NCI-H2227 (cell line): Measurements from ENCODE around the gene MMS19.
A peak's percentile ranks its signal among the peaks of the same experiment; 100 is the strongest.
"Not testable (repeated sequence)": the region's sequence is repeated elsewhere in the genome, so short reads cannot be mapped to it uniquely, and the experiment has no call there.

Source experiments
- DNase-seq: peaks from one replicate; lab custom pipeline; 2025; ENCODE audit not compliant: unreplicated experiment; lab: John Stamatoyannopoulos, UW

The MMS19 gene

GRCh38 chr10:97506199-97506991, 8.2 kb upstream of the MMS19 start:
- no peak for DNase-seq

GRCh38 chr10:97505152-97505551, 6.9 kb upstream of the MMS19 start:
- DNase-seq: no peak

- no peak for DNase-seq
Observed at GRCh38 chr10:97503406-97503805, 5.2 kb upstream of the MMS19 start.

GRCh38 chr10:97502916-97503315, 4.7 kb upstream of the MMS19 start:
- DNase-seq: no peak

GRCh38 chr10:97500297-97500575, 2.0 kb upstream of the MMS19 start:
- no peak for DNase-seq

GRCh38 chr10:97499561-97500296, 1.5 kb upstream of the MMS19 start:
- DNase-seq: no peak

- peak; percentile 44 for DNase-seq
Observed at GRCh38 chr10:97498841-97499560, 779 bp upstream of the MMS19 start, which contains the start of gene UBTD1. TSS of gene UBTD1 (plus strand) at chr10:97498924. CDS start at chr10:97499204, 280 bp downstream.

GRCh38 chr10:97497572-97498075, 598 bp downstream of the MMS19 start:
- peak; percentile 79 for DNase-seq

- DNase-seq: no peak
Observed at GRCh38 chr10:97494863-97495506, 3.2 kb downstream of the MMS19 start.

- DNase-seq: no peak
Observed at GRCh38 chr10:97494151-97494550, 4.1 kb downstream of the MMS19 start.

GRCh38 chr10:97490592-97490991, 7.6 kb downstream of the MMS19 start:
- no peak for DNase-seq

- no peak for DNase-seq
Observed at GRCh38 chr10:97485647-97486281, 12.5 kb downstream of the MMS19 start.

GRCh38 chr10:97483921-97484320, 14.3 kb downstream of the MMS19 start:
- no peak for DNase-seq

- DNase-seq: no peak
Observed at GRCh38 chr10:97483506-97483905, 14.7 kb downstream of the MMS19 start.

- DNase-seq: no peak
Observed at GRCh38 chr10:97482381-97482780, 15.8 kb downstream of the MMS19 start.

- no peak for DNase-seq
Observed at GRCh38 chr10:97481071-97481470, 17.2 kb downstream of the MMS19 start.

GRCh38 chr10:97479939-97480338, 18.3 kb downstream of the MMS19 start:
- DNase-seq: no peak

- not testable (repeated sequence) for DNase-seq
Observed at GRCh38 chr10:97479410-97479809, 18.8 kb downstream of the MMS19 start.

- no peak for DNase-seq
Observed at GRCh38 chr10:97475936-97476594, 22.2 kb downstream of the MMS19 start.

GRCh38 chr10:97474918-97475317, 23.3 kb downstream of the MMS19 start:
- DNase-seq: no peak
